ENCODE data around the gene GALNT3.

Gene GALNT3

GRCh38 chr2:165793779-165794535 is at the start of gene GALNT3:
Gene GALNT3, minus strand, starts transcription at chr2:165794247. Its CDS starts 23,547 bp downstream, at chr2:165770700.
- Histone ChIP-seq H3K27ac (ENCODE audit: low read length) (no peak within 1 kb of the TSS), H3K36me3 (ENCODE audit: control insufficient read depth, insufficient read depth, low read length) (no peaks in the 10 kb centered on the region), H3K4me1 (ENCODE audit: control insufficient read depth, insufficient read depth, low read length) (peaks cover 1% of the 10 kb centered on the region; the same call in 1 of the 2 replicates), H3K4me3 (ENCODE audit: low read length) (peak within 1 kb of the TSS; percentile 63), H3K9me3 (ENCODE audit: control insufficient read depth, insufficient read depth, low read length) (no peaks in the 10 kb centered on the region), H3K27me3 (ENCODE audit: control insufficient read depth, insufficient read depth, low read length) (no peaks in the 10 kb centered on the region)
- no CpG with 5 or more reads among the region's 70 CpGs for WGBS (ENCODE audit: insufficient coverage, insufficient read length)
- peak; percentile 71 for DNase-seq (ENCODE audit: low read depth, low spot score)

DNA sequence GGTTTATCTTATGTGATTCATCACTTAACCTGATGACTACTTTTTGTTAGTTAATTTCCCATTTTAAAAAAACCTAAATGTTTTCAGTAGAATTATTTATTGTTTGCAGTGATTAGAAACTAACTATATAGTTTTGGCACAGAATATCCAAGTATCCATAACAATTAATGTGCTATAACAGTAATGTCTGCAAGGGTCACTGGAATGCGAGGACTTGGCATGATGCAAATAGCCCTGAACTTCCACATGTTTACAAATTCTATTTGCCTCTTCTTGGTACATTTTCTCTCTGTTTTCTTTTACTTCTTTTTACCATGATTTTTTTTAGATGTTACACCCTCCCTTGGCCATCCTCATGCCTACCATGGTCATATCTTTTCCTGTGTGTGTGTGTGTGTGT is 49.3 kb upstream of the GALNT3 start:
- Histone ChIP-seq H3K4me1 (ENCODE audit: control insufficient read depth, insufficient read depth, low read length) (peaks cover 2% of the 10 kb centered on the region; the same call in 1 of the 2 replicates), H3K27me3 (ENCODE audit: control insufficient read depth, insufficient read depth, low read length) (no peaks in the 10 kb centered on the region), H3K4me3 (ENCODE audit: low read length) (no peak overlapping the region), H3K9me3 (ENCODE audit: control insufficient read depth, insufficient read depth, low read length) (no peaks in the 10 kb centered on the region), H3K27ac (ENCODE audit: low read length) (no peak overlapping the region), H3K36me3 (ENCODE audit: control insufficient read depth, insufficient read depth, low read length) (no peaks in the 10 kb centered on the region)
- DNase-seq (ENCODE audit: low read depth, low spot score) = no peak
- no CpG with 5 or more reads among the region's 1 CpG for whole genome bisulfite sequencing (ENCODE audit: insufficient coverage, insufficient read length)

DNA sequence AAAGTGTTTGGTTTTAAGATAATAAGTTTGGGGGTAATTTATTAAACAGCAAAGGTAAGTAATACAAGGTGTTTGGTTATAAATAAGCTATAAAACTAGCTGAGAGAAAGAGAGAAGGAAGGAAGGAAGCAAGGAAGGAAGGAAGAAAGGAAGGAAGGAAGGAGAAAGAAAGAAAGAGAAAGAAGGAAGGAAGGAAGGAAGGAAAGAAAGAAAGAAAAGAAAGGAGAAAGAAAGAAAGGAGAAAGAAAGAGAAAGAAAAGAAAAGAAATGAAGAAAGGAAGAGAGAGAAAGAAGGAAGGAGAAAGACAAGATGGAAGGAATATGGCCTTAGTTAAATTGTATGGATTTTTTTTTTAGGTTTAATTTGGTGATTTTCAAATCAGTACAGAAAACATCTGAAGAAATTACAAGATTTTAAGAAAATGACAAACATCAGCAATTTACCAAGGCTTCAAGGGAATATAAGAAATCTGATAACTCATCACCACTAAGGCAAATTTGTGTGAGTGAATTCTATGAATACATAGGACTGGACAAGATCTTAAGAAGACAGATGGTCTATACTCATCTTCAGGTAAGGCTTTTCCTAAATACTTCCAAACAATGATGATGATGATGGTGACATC is 46.4 kb upstream of the GALNT3 start:
- Histone ChIP-seq H3K27me3 (ENCODE audit: control insufficient read depth, insufficient read depth, low read length) (no peaks in the 10 kb centered on the region), H3K4me3 (ENCODE audit: low read length) (no peak overlapping the region), H3K36me3 (ENCODE audit: control insufficient read depth, insufficient read depth, low read length) (no peaks in the 10 kb centered on the region), H3K27ac (ENCODE audit: low read length) (no peak overlapping the region), H3K4me1 (ENCODE audit: control insufficient read depth, insufficient read depth, low read length) (peaks cover 3% of the 10 kb centered on the region; the same call in 1 of the 2 replicates), H3K9me3 (ENCODE audit: control insufficient read depth, insufficient read depth, low read length) (no peaks in the 10 kb centered on the region)
- no peak for DNase-seq (ENCODE audit: low read depth, low spot score)

DNA sequence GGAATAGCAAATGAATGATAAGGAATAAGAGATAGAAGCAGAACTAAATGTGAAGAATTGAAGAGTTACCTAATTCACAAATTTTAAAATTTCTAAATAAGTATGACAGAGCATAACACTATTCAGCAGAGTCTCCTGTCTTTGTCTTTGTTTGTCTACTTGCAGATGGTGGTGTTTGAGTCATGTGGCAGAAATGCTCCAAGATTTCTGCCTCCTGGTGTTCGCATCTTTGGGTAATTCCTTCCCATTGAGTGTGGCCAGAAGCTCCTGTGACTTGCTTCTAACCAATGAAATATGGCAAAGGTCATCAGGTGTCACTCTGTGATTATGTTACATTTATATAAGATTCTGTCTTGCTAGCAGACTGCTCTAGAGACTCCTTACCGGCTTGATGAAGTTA is 45.6 kb upstream of the GALNT3 start:
- DNase-seq (ENCODE audit: low read depth, low spot score) = no peak
- Histone ChIP-seq H3K4me1 (ENCODE audit: control insufficient read depth, insufficient read depth, low read length) (peaks cover 3% of the 10 kb centered on the region; the same call in 1 of the 2 replicates), H3K4me3 (ENCODE audit: low read length) (no peak overlapping the region), H3K36me3 (ENCODE audit: control insufficient read depth, insufficient read depth, low read length) (no peaks in the 10 kb centered on the region), H3K9me3 (ENCODE audit: control insufficient read depth, insufficient read depth, low read length) (no peaks in the 10 kb centered on the region), H3K27me3 (ENCODE audit: control insufficient read depth, insufficient read depth, low read length) (no peaks in the 10 kb centered on the region), H3K27ac (ENCODE audit: low read length) (no peak overlapping the region)
- no CpG with 5 or more reads among the region's 2 CpGs for WGBS (ENCODE audit: insufficient coverage, insufficient read length)

DNA sequence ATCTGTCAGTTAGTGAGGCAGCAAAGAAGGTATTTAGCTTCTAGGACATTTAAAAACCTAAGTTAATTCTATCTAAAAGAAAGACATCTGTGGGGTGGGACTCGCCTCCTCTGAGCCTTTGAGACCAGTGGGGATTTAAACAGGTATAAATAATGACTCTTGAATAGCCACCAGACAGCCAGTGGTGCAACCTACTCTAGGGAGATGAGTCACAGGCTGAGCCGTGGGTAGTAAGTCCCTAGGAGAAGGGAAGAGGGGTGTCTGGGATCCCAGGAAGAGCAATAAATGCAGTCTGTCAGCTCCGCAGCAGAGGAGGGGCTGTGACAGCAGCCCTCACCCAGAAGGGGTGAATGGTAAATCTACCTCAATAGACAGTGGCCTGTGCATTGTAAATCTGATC is 43.1 kb upstream of the GALNT3 start:
- WGBS (ENCODE audit: insufficient coverage, insufficient read length) = no CpG with 5 or more reads among the region's 3 CpGs
- no peak overlapping the region for H3K27ac ChIP-seq (ENCODE audit: low read length)
- no peaks in the 10 kb centered on the region for H3K27me3 ChIP-seq (ENCODE audit: control insufficient read depth, insufficient read depth, low read length)
- no peaks in the 10 kb centered on the region for H3K9me3 ChIP-seq (ENCODE audit: control insufficient read depth, insufficient read depth, low read length)
- no peaks in the 10 kb centered on the region for H3K36me3 ChIP-seq (ENCODE audit: control insufficient read depth, insufficient read depth, low read length)
- H3K4me3 ChIP-seq (ENCODE audit: low read length) = no peak overlapping the region
- H3K4me1 ChIP-seq (ENCODE audit: control insufficient read depth, insufficient read depth, low read length) = 0 out of 2 replicates have a peak, but pooled peaks cover 1% of the 10 kb centered on the region
- DNase-seq (ENCODE audit: low read depth, low spot score) = no peak

- Histone ChIP-seq H3K36me3 (ENCODE audit: control insufficient read depth, insufficient read depth, low read length) (no peaks in the 10 kb centered on the region), H3K9me3 (ENCODE audit: control insufficient read depth, insufficient read depth, low read length) (no peaks in the 10 kb centered on the region), H3K4me1 (ENCODE audit: control insufficient read depth, insufficient read depth, low read length) (0 out of 2 replicates have a peak, but pooled peaks cover 1% of the 10 kb centered on the region), H3K4me3 (ENCODE audit: low read length) (no peak overlapping the region), H3K27ac (ENCODE audit: low read length) (no peak overlapping the region), H3K27me3 (ENCODE audit: control insufficient read depth, insufficient read depth, low read length) (no peaks in the 10 kb centered on the region)
- WGBS (ENCODE audit: insufficient coverage, insufficient read length) = no CpG with 5 or more reads among the region's 2 CpGs
- DNase-seq (ENCODE audit: low read depth, low spot score) = no peak
Observed at GRCh38 chr2:165835363-165835762, 41.3 kb upstream of the GALNT3 start.

- DNase-seq (ENCODE audit: low read depth, low spot score) = no peak
Observed at GRCh38 chr2:165833156-165833555, 39.1 kb upstream of the GALNT3 start.

DNA sequence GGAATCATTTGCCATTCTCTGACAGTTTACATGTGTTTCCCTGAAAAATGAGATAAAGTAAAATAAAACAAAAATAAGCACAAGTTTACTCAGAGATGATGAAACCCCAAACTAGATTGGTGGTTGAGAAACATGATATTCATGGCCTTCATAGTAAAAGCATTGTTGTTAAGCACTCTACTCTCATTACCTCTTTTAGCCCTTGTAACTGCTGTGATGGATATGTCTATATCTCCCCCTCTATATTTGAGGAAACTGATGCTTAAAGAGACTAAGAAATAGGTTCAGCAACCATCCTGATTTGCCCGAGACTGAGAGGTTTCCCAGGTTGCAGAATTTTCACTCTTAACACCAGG is 33.9 kb upstream of the GALNT3 start:
- H3K4me3 ChIP-seq (ENCODE audit: low read length) = no peak overlapping the region
- no peak overlapping the region for H3K27ac ChIP-seq (ENCODE audit: low read length)
- no peaks in the 10 kb centered on the region for H3K27me3 ChIP-seq (ENCODE audit: control insufficient read depth, insufficient read depth, low read length)
- no peaks in the 10 kb centered on the region for H3K4me1 ChIP-seq (ENCODE audit: control insufficient read depth, insufficient read depth, low read length)
- no CpG with 5 or more reads among the region's 1 CpG for WGBS (ENCODE audit: insufficient coverage, insufficient read length)
- no peaks in the 10 kb centered on the region for H3K9me3 ChIP-seq (ENCODE audit: control insufficient read depth, insufficient read depth, low read length)
- H3K36me3 ChIP-seq (ENCODE audit: control insufficient read depth, insufficient read depth, low read length) = no peaks in the 10 kb centered on the region
- DNase-seq (ENCODE audit: low read depth, low spot score) = no peak

More at GRCh38 chr2:165833156-165833555, 39.1 kb upstream of the GALNT3 start:
- no CpG with 5 or more reads among the region's 4 CpGs for WGBS (ENCODE audit: insufficient coverage, insufficient read length)
- no peaks in the 10 kb centered on the region for H3K9me3 ChIP-seq (ENCODE audit: control insufficient read depth, insufficient read depth, low read length)
- H3K27ac ChIP-seq (ENCODE audit: low read length) = no peak overlapping the region
- no peaks in the 10 kb centered on the region for H3K4me1 ChIP-seq (ENCODE audit: control insufficient read depth, insufficient read depth, low read length)
- no peaks in the 10 kb centered on the region for H3K27me3 ChIP-seq (ENCODE audit: control insufficient read depth, insufficient read depth, low read length)
- no peak overlapping the region for H3K4me3 ChIP-seq (ENCODE audit: low read length)
- no peaks in the 10 kb centered on the region for H3K36me3 ChIP-seq (ENCODE audit: control insufficient read depth, insufficient read depth, low read length)

- Histone ChIP-seq H3K27me3 (ENCODE audit: control insufficient read depth, insufficient read depth, low read length) (no peaks in the 10 kb centered on the region), H3K4me3 (ENCODE audit: low read length) (no peak overlapping the region), H3K4me1 (ENCODE audit: control insufficient read depth, insufficient read depth, low read length) (no peaks in the 10 kb centered on the region), H3K36me3 (ENCODE audit: control insufficient read depth, insufficient read depth, low read length) (no peaks in the 10 kb centered on the region), H3K27ac (ENCODE audit: low read length) (no peak overlapping the region), H3K9me3 (ENCODE audit: control insufficient read depth, insufficient read depth, low read length) (no peaks in the 10 kb centered on the region)
- WGBS (ENCODE audit: insufficient coverage, insufficient read length) = no CpG with 5 or more reads among the region's 3 CpGs
- DNase-seq (ENCODE audit: low read depth, low spot score) = no peak
Observed at GRCh38 chr2:165827016-165827920, 33.2 kb upstream of the GALNT3 start.

GRCh38 chr2:165825041-165825440 is 31.0 kb upstream of the GALNT3 start:
- H3K27me3 ChIP-seq (ENCODE audit: control insufficient read depth, insufficient read depth, low read length) = no peaks in the 10 kb centered on the region
- H3K4me3 ChIP-seq (ENCODE audit: low read length) = no peak overlapping the region
- no peak for DNase-seq (ENCODE audit: low read depth, low spot score)
- H3K27ac ChIP-seq (ENCODE audit: low read length) = no peak overlapping the region
- WGBS (ENCODE audit: insufficient coverage, insufficient read length) = no CpG with 5 or more reads among the region's 2 CpGs
- no peaks in the 10 kb centered on the region for H3K36me3 ChIP-seq (ENCODE audit: control insufficient read depth, insufficient read depth, low read length)
- H3K4me1 ChIP-seq (ENCODE audit: control insufficient read depth, insufficient read depth, low read length) = no peaks in the 10 kb centered on the region
- H3K9me3 ChIP-seq (ENCODE audit: control insufficient read depth, insufficient read depth, low read length) = no peaks in the 10 kb centered on the region

Data from iPS DF 6.9 (cell line).